ENCODE results near the gene SYPL1.
A peak's percentile ranks its signal among the peaks of the same experiment; 100 is the strongest.

Gene SYPL1

DNA sequence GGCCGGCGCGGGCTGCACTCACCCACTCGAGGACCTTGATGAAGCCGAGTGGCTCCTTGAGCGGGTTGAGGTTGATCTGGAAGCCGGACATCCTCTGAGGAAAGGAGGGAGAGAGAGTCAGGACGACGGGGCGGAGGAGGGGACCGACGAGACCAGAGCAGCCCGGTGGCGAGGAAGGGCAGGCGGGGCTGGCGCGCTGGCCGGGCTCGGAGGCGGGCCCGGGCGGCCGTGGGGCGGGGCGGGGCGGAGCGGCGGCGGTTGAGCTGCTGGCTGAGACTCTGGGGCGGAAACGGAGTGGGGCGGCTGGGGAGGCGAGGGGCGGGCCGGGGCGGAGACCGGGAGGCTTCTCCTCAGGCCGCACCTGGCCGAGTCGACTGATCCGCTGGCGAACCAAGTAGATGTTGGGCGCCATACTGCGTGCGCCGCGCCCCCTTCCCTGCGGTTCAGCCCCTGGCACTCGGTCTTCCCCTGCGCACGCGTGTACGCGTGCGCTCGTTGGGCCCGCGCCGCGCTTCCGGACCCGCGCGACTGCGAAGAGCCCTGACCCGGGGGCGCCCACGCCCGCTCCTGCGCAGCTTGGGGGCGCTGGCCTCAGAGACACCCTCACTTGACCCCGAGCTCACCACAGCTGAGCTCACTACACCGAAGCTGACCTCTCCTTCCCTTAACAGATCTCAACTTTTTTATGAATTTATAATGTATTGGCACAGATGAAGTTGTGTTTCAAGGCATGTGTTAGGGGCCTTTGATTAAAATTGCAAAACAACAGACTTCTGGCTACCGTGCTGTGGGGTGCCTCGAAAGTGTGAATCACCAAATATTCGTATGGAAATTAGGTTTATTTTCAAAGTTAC is at the start of gene SYPL1 (continued):
- TF ChIP-seq, protein P1, sequence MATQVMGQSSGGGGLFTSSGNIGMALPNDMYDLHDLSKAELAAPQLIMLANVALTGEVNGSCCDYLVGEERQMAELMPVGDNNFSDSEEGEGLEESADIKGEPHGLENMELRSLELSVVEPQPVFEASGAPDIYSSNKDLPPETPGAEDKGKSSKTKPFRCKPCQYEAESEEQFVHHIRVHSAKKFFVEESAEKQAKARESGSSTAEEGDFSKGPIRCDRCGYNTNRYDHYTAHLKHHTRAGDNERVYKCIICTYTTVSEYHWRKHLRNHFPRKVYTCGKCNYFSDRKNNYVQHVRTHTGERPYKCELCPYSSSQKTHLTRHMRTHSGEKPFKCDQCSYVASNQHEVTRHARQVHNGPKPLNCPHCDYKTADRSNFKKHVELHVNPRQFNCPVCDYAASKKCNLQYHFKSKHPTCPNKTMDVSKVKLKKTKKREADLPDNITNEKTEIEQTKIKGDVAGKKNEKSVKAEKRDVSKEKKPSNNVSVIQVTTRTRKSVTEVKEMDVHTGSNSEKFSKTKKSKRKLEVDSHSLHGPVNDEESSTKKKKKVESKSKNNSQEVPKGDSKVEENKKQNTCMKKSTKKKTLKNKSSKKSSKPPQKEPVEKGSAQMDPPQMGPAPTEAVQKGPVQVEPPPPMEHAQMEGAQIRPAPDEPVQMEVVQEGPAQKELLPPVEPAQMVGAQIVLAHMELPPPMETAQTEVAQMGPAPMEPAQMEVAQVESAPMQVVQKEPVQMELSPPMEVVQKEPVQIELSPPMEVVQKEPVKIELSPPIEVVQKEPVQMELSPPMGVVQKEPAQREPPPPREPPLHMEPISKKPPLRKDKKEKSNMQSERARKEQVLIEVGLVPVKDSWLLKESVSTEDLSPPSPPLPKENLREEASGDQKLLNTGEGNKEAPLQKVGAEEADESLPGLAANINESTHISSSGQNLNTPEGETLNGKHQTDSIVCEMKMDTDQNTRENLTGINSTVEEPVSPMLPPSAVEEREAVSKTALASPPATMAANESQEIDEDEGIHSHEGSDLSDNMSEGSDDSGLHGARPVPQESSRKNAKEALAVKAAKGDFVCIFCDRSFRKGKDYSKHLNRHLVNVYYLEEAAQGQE (tag by site-specific recombination; IDR thresholded peaks at IDR 0.05): no peak
- peak; percentile 60 for TF ChIP-seq EGR2 (tag by site-specific recombination; IDR thresholded peaks at IDR 0.05; ENCODE audit: low read depth)
- peak; percentile 19; the same call in 1 of the 2 replicates for TF ChIP-seq ZSCAN30 (tag by site-specific recombination; IDR thresholded peaks at IDR 0.05)
- TF ChIP-seq KLF9 (tag by site-specific recombination; IDR thresholded peaks at IDR 0.05; ENCODE audit: low read depth): peak; percentile 93
- TF ChIP-seq SP2 (tag by site-specific recombination; IDR thresholded peaks at IDR 0.05): peak; percentile 72
- TF ChIP-seq GLI2 (tag by site-specific recombination; IDR thresholded peaks at IDR 0.05; ENCODE audit: borderline replicate concordance, low read depth): no peak
- TF ChIP-seq ZNF660 (tag by site-specific recombination; IDR thresholded peaks at IDR 0.05): peak; percentile 22; the same call in 1 of the 2 replicates
- TF ChIP-seq ZBTB48 (tag by site-specific recombination; IDR thresholded peaks at IDR 0.05): peak; percentile 67; the same call in 1 of the 2 replicates
- TF ChIP-seq ZNF610 (tag by site-specific recombination; IDR thresholded peaks at IDR 0.05; ENCODE audit: borderline replicate concordance): 0 out of 2 replicates have a peak, but pooled peaks have one; percentile 58
- peak; percentile 60; the same call in 1 of the 2 replicates for TF ChIP-seq ZNF600 (tag by site-specific recombination; IDR thresholded peaks at IDR 0.05)
- TF ChIP-seq ZNF335 (tag by site-specific recombination; conservative IDR thresholded peaks at IDR 0.05): peak; percentile 98
- peak; percentile 67 for TF ChIP-seq WT1 (tag by site-specific recombination; IDR thresholded peaks at IDR 0.05)
- TF ChIP-seq ZEB2 (tag by site-specific recombination; IDR thresholded peaks at IDR 0.05): peak; percentile 91
- peak; percentile 53 for TF ChIP-seq ZBTB20 (tag by site-specific recombination; IDR thresholded peaks at IDR 0.05)
- TF ChIP-seq, protein P2, sequence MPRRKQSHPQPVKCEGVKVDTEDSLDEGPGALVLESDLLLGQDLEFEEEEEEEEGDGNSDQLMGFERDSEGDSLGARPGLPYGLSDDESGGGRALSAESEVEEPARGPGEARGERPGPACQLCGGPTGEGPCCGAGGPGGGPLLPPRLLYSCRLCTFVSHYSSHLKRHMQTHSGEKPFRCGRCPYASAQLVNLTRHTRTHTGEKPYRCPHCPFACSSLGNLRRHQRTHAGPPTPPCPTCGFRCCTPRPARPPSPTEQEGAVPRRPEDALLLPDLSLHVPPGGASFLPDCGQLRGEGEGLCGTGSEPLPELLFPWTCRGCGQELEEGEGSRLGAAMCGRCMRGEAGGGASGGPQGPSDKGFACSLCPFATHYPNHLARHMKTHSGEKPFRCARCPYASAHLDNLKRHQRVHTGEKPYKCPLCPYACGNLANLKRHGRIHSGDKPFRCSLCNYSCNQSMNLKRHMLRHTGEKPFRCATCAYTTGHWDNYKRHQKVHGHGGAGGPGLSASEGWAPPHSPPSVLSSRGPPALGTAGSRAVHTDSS (tag by site-specific recombination; IDR thresholded peaks at IDR 0.05): 0 out of 2 replicates have a peak, but pooled peaks have one; percentile 28
- TF ChIP-seq, protein P3, sequence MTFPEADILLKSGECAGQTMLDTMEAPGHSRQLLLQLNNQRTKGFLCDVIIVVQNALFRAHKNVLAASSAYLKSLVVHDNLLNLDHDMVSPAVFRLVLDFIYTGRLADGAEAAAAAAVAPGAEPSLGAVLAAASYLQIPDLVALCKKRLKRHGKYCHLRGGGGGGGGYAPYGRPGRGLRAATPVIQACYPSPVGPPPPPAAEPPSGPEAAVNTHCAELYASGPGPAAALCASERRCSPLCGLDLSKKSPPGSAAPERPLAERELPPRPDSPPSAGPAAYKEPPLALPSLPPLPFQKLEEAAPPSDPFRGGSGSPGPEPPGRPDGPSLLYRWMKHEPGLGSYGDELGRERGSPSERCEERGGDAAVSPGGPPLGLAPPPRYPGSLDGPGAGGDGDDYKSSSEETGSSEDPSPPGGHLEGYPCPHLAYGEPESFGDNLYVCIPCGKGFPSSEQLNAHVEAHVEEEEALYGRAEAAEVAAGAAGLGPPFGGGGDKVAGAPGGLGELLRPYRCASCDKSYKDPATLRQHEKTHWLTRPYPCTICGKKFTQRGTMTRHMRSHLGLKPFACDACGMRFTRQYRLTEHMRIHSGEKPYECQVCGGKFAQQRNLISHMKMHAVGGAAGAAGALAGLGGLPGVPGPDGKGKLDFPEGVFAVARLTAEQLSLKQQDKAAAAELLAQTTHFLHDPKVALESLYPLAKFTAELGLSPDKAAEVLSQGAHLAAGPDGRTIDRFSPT (tag by site-specific recombination; IDR thresholded peaks at IDR 0.05): peak; percentile 56; the same call in 1 of the 2 replicates
- no peak for TF ChIP-seq ZNF175 (tag by site-specific recombination; IDR thresholded peaks at IDR 0.05)
- peak; percentile 48; the same call in 1 of the 2 replicates for TF ChIP-seq ZNF501 (tag by site-specific recombination; IDR thresholded peaks at IDR 0.05)
- 0 out of 2 replicates have a peak, but pooled peaks have one; percentile 44 for TF ChIP-seq ZFP69B (tag by site-specific recombination; IDR thresholded peaks at IDR 0.05)
- TF ChIP-seq, protein P4, sequence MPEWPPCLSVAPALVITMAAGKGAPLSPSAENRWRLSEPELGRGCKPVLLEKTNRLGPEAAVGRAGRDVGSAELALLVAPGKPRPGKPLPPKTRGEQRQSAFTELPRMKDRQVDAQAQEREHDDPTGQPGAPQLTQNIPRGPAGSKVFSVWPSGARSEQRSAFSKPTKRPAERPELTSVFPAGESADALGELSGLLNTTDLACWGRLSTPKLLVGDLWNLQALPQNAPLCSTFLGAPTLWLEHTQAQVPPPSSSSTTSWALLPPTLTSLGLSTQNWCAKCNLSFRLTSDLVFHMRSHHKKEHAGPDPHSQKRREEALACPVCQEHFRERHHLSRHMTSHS (tag by site-specific recombination; IDR thresholded peaks at IDR 0.05): no peak
- TF ChIP-seq ZNF521 (tag by site-specific recombination; IDR thresholded peaks at IDR 0.05): no peak
- TF ChIP-seq, protein P5, sequence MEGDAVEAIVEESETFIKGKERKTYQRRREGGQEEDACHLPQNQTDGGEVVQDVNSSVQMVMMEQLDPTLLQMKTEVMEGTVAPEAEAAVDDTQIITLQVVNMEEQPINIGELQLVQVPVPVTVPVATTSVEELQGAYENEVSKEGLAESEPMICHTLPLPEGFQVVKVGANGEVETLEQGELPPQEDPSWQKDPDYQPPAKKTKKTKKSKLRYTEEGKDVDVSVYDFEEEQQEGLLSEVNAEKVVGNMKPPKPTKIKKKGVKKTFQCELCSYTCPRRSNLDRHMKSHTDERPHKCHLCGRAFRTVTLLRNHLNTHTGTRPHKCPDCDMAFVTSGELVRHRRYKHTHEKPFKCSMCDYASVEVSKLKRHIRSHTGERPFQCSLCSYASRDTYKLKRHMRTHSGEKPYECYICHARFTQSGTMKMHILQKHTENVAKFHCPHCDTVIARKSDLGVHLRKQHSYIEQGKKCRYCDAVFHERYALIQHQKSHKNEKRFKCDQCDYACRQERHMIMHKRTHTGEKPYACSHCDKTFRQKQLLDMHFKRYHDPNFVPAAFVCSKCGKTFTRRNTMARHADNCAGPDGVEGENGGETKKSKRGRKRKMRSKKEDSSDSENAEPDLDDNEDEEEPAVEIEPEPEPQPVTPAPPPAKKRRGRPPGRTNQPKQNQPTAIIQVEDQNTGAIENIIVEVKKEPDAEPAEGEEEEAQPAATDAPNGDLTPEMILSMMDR (tag by site-specific recombination; IDR thresholded peaks at IDR 0.05): peak; percentile 65; the same call in 1 of the 2 replicates
- TF ChIP-seq ZNF2 (tag by site-specific recombination; IDR thresholded peaks at IDR 0.05): 0 out of 2 replicates have a peak, but pooled peaks have one; percentile 29
- TF ChIP-seq YY1 (tag by site-specific recombination; IDR thresholded peaks at IDR 0.05): 0 out of 2 replicates have a peak, but pooled peaks have one; percentile 30
- TF ChIP-seq KLF10 (tag by site-specific recombination; IDR thresholded peaks at IDR 0.05): peak; percentile 63; the same call in 1 of the 2 replicates

Data from HEK293 (cell line).